HG02852 (cell line): ENCODE measurements around the gene BTNL9.
"Not testable (repeated sequence)": the region's sequence is repeated elsewhere in the genome, so short reads cannot be mapped to it uniquely, and the experiment has no call there.

Source experiments
- ATAC-seq: cut with Tn5 transposase; IDR thresholded peaks from one replicate; pipeline ENCODE4 v1.9.1; 2021; ENCODE audit warnings: mild to moderate bottlenecking, moderate library complexity; ENCODE audit not compliant: unreplicated experiment

The BTNL9 gene

GRCh38 chr5:181039931-181040630 is at the start of gene BTNL9:
Gene BTNL9 (plus strand): TSS chr5:181040266. CDS start chr5:181045490, 5,224 bp downstream.
- ATAC-seq, result no peak

GRCh38 chr5:180990882-180991242 is 49.2 kb upstream of the BTNL9 start:
- ATAC-seq, result no peak

DNA sequence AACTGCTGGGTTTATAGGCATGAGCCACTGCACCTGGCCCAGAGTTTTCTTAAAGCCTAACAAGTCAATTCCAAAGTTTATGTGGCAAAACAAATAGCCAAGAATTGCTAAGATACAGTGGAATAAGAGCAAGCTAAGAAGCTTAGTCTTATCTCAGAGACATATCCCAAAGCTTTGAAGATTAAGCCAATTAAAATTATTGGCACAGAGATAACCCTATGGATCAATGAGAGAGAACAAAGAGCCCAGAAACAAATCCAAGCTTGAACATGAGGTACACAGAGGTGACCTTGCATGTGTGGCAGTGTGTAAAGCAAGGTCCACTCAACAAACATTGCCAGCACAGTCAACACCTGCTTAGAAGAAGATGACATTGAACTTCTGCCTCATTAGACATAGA is 38.1 kb upstream of the BTNL9 start:
- ATAC-seq, result no peak

DNA sequence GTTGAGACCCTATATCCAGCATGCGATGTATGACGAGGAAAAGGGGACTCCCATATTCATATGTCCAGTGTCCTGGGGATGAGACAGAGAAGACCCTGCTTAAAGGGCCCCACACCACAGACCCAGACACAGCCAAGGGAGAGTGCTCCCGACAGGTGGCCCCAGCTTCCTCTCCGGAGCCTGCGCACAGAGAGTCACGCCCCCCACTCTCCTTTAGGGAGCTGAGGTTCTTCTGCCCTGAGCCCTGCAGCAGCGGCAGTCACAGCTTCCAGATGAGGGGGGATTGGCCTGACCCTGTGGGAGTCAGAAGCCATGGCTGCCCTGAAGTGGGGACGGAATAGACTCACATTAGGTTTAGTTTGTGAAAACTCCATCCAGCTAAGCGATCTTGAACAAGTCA is 34.3 kb upstream of the BTNL9 start:
- ATAC-seq, result no peak

DNA sequence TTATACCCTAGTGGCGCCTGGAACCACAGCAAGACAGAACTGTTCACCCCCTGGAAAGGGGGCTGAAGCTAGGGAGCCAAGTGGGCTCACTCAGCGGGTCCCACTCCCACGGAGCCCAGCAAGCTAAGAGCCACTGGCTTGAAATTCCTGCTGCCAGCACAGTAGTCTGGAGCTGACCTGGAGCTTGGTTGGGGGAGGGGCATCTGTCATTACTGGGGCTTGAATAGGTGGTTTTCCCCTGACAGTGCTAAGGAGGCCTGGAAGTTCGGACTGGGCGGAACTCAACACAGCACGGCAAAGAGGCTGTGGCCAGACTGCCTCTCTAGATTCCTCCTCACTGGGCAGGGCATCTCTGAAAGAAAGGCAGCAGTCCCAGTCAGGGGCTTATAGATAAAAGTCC is 31.9 kb upstream of the BTNL9 start:
- no peak for ATAC-seq

DNA sequence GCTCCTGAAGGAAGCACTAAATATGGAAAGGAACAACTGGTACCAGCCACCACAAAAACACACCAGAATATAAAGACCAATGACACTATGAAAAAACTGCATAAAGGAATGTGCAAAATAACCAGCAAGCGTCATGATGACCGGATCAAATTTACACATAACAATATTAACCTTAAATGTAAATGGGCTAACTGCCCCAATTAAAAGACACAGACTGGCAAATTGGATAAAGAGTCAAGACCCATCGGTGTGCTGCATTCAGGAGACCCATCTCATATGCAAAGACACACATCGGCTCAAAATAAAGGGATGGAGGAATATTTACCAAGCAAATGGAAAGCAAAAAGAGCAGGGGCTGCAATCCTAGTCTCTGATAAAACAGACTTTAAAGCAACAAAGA is 30.0 kb upstream of the BTNL9 start:
- not testable (repeated sequence) for ATAC-seq

GRCh38 chr5:181014654-181015053 is 25.4 kb upstream of the BTNL9 start:
- ATAC-seq, result not testable (repeated sequence)

DNA sequence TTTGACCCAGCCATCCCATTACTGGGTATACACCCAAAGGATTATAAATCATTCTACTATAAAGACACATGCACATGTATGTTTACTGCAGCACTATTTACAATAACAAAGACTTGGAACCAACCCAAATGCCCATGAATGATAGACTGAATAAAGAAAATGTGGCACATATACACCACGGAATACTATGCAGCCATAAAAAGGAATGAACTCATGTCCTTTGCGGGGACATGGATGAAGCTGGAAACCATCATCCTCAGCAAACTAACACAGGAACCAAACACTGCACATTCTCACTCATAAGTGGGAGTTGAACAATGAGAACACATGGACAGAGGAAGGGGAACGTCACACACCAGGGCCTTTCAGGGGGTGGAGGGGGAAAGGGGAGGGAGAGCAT is 22.6 kb upstream of the BTNL9 start:
- not testable (repeated sequence) for ATAC-seq

- no peak for ATAC-seq
Observed at GRCh38 chr5:181020688-181021087, 19.4 kb upstream of the BTNL9 start.

GRCh38 chr5:181024245-181025064 is 15.6 kb upstream of the BTNL9 start:
- ATAC-seq, result no peak

DNA sequence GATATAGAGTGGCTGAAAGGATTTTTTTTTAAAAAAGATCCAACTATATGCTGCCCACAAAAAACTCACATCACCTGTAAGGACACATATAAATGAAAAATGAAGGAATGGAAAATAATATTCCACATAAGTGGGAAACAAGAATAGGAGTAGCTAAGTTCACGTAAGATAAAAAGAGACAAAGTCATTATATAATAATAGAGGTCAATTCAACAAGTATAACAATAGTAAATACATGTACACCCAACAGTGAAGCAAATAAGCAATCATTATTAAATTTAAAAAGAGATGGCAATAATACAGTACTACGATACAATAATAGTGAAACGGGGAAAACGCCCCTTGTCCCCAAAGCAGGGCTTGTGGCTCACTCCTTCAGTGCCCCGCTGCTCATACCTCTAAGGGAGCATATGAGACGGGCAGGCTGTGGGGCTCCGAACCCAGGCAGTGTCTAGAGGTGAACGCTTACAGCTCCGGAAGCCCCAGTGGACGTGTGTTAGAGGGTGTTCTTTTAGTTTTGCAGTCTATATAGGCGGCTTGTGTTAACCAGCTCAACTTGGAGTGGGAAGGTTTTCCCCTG is 12.5 kb upstream of the BTNL9 start:
- no peak for ATAC-seq

DNA sequence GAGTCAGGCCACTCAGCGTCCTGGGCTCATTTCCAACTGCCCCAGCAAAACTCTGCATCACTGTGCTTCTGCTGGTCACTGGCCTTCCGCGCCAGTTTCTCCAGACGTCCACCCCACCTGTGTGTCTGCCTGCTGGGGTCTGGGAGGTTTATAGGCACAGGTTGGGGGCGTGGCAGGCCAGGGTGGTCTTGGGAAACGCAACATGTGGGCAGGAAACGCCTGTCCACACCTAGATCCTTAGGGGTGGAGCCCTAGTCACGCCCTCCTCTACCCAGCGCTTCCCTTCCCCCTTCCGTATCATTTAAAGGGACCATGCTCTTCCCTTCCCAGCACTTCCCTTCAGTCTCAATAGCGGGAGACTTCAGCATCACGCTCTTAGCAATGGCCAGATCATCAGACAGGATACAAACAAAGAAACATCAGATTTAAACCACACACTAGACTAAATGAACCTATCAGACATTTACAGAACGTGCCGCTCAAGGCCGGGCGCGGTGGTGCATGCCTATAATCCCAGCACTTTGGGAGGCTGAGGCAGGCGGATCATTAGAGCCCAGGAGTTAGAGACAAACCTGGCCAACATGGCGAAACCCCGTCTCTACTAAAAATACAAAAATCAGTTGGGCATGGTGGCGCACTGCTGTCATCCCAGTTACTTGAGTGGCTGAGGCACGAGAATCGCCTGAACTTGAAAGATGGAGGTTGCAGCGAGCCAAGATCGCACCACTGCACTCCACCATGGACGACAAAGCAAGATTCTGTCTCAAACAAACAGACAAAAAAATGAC is 11.8 kb upstream of the BTNL9 start:
- ATAC-seq, result no peak

- no peak for ATAC-seq
Observed at GRCh38 chr5:181031716-181032115, 8.3 kb upstream of the BTNL9 start.

GRCh38 chr5:181035991-181036815 is 3.9 kb upstream of the BTNL9 start:
- no peak for ATAC-seq

GRCh38 chr5:181036816-181037364 is 3.2 kb upstream of the BTNL9 start:
- no peak for ATAC-seq

- no peak for ATAC-seq
Observed at GRCh38 chr5:181037365-181037861, 2.7 kb upstream of the BTNL9 start.

DNA sequence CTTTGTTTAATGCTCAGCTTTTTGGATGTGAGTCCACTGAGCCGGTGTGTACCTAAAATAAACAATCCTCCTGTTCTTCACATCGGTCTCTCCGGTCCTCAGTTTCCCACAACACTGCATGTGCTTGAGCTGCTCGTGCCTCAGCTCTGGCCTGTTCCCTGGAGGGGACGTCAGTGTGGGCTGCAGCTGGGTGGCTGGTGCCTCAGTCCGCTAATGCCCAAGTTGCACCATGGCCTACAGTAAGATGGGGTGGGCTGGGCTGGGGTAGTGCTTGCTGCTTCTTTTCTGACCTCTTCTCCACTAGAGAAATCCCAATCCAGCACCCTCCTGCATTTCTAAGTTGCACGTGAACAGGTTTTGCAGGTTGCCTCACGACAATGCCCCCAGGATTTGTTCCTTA is 595 bp upstream of the BTNL9 start:
- ATAC-seq, result no peak

DNA sequence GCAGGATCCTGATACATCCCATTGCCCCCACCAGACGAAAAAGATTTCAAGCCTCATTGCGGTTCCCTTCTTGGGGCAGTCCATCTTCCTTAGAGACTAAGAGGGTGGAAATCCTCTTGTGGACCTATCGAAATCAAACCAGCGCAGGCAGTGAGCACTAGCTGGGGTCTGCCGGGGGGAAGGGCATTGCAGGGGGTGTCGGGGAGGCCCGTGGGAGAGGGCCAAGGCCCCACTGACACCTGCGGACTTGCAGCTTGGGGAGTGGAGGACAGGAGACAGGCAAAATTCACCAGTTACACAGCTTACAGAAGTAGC is 522 bp downstream of the BTNL9 start:
- ATAC-seq, result no peak

GRCh38 chr5:181041043-181041442 is 977 bp downstream of the BTNL9 start:
- no peak for ATAC-seq
